Measurements from ENCODE around the gene CPSF4. TPM values are rescaled to one million over a fixed set of nuclear protein-coding genes. Genes with fewer than 3 reads are reported as not detected.

The CPSF4 gene
- polyA plus RNA-seq, 1 donor from 2014 or later: 209 TPM

GRCh38 chr7:99420213-99420612, 18.5 kb upstream of the CPSF4 start:
- Histone ChIP-seq H3K27me3 (ENCODE audit: insufficient read depth, low read depth, low read length) (no peaks in the 10 kb centered on the region), H4K20me1 (ENCODE audit: insufficient read depth) (no peaks in the 10 kb centered on the region), H3K4me2 (ENCODE audit: low read length) (no peak overlapping the region), H3K36me3 (ENCODE audit: insufficient read depth, low read length) (no peaks in the 10 kb centered on the region), H3K9me2 (ENCODE audit: insufficient read depth, low read length) (no peaks in the 10 kb centered on the region), H3K9ac (ENCODE audit: low read length) (no peak overlapping the region), H3F3A (ENCODE audit: insufficient read depth, low read length, poor library complexity, severe bottlenecking) (no peaks in the 10 kb centered on the region), H3K79me2 (replicated peaks; ENCODE audit: insufficient read depth, low read length) (no peaks in the 10 kb centered on the region), H3K9me3 (ENCODE audit: low read length) (no peaks in the 10 kb centered on the region), H3K27ac (ENCODE audit: low read length) (no peak overlapping the region), H3K4me3 (ENCODE audit: low read length) (no peak overlapping the region), H2AFZ (ENCODE audit: low read depth, low read length) (no peak overlapping the region)
- TF ChIP-seq RAD21 (conservative IDR thresholded peaks at IDR 0.05): no peak
- TF ChIP-seq CTCF (IDR thresholded peaks at IDR 0.05; ENCODE audit: poor library complexity, severe bottlenecking): no peak
- TF ChIP-seq MXI1 (conservative IDR thresholded peaks at IDR 0.05; ENCODE audit: poor library complexity, severe bottlenecking): no peak
- TF ChIP-seq POLR2AphosphoS5 (IDR thresholded peaks at IDR 0.05): no peak
- TF ChIP-seq SMC3 (conservative IDR thresholded peaks at IDR 0.05; ENCODE audit: poor library complexity): no peak
- no peak for TF ChIP-seq TAF1 (IDR thresholded peaks at IDR 0.05; ENCODE audit: low read depth)
- TF ChIP-seq EZH2 (IDR thresholded peaks at IDR 0.05; ENCODE audit: borderline replicate concordance, insufficient read depth, low read length, poor library complexity, severe bottlenecking): no peak
- no peak for TF ChIP-seq REST (IDR thresholded peaks at IDR 0.05; ENCODE audit: borderline replicate concordance)
- TF ChIP-seq EP300 (conservative IDR thresholded peaks at IDR 0.05; ENCODE audit: poor library complexity, severe bottlenecking): no peak

- H3K4me2 ChIP-seq (ENCODE audit: low read length): no peak overlapping the region
- H3K36me3 ChIP-seq (ENCODE audit: insufficient read depth, low read length): no peaks in the 10 kb centered on the region
- H3F3A ChIP-seq (ENCODE audit: insufficient read depth, low read length, poor library complexity, severe bottlenecking): no peaks in the 10 kb centered on the region
- TF ChIP-seq SMC3 (conservative IDR thresholded peaks at IDR 0.05; ENCODE audit: poor library complexity) (no peak), EP300 (conservative IDR thresholded peaks at IDR 0.05; ENCODE audit: poor library complexity, severe bottlenecking) (no peak), REST (IDR thresholded peaks at IDR 0.05; ENCODE audit: borderline replicate concordance) (no peak), EZH2 (IDR thresholded peaks at IDR 0.05; ENCODE audit: borderline replicate concordance, insufficient read depth, low read length, poor library complexity, severe bottlenecking) (no peak)
- H3K4me3 ChIP-seq (ENCODE audit: low read length): no peak overlapping the region
- no peak overlapping the region for H3K9ac ChIP-seq (ENCODE audit: low read length)
- H3K27ac ChIP-seq (ENCODE audit: low read length): no peak overlapping the region
- no peaks in the 10 kb centered on the region for H4K20me1 ChIP-seq (ENCODE audit: insufficient read depth)
- no peak overlapping the region for H2AFZ ChIP-seq (ENCODE audit: low read depth, low read length)
- no peaks in the 10 kb centered on the region for H3K79me2 ChIP-seq (replicated peaks; ENCODE audit: insufficient read depth, low read length)
- H3K9me2 ChIP-seq (ENCODE audit: insufficient read depth, low read length): no peaks in the 10 kb centered on the region
- H3K27me3 ChIP-seq (ENCODE audit: insufficient read depth, low read depth, low read length): no peaks in the 10 kb centered on the region
- no peaks in the 10 kb centered on the region for H3K9me3 ChIP-seq (ENCODE audit: low read length)
Measured at GRCh38 chr7:99420986-99421385, 17.8 kb upstream of the CPSF4 start.

Measured in neural cell (in vitro differentiated cells).